Vagina (tissue), 2 donors: ENCODE results near the gene ALG8. TPM values are rescaled to one million over a fixed set of nuclear protein-coding genes. Genes with fewer than 3 reads are reported as not detected.
"Not testable (repeated sequence)": the region's sequence is repeated elsewhere in the genome, so short reads cannot be mapped to it uniquely, and the experiment has no call there.

Source experiments
- DNase-seq, 2 donors: peaks; one replicate each; pipeline ENCODE4 v3.0.0-alpha.2; 2017; ENCODE audit errors: extremely low spot score in 2 of 2
- H3K27ac ChIP-seq: fragments of 200-600 bp; sonication (generic); one replicate; pipeline ENCODE4 v1.5.1; 2019
- H3K27me3 ChIP-seq: fragments of 200-600 bp; sonication (generic); one replicate; pipeline ENCODE4 v1.5.1; 2019
- H3K36me3 ChIP-seq, 2 donors: fragments of 200-600 bp; sonication (generic); one replicate each; pipeline ENCODE4 v1.5.1; 2017 to 2019
- H3K4me1 ChIP-seq: fragments of 200-600 bp; sonication (generic); one replicate; pipeline ENCODE4 v1.5.1; 2019
- H3K4me3 ChIP-seq, 2 donors: fragments of 200-600 bp; sonication (generic); 1 replicate in 1 of 2; 2 replicates in 1 of 2; pipeline ENCODE4 v1.5.1; 2016 to 2019
- H3K9me3 ChIP-seq: fragments of 200-600 bp; sonication (generic); one replicate; pipeline ENCODE4 v1.5.1; 2019
- CTCF ChIP-seq, 3 experiments: fragments of 450-650 bp in 2 of 3; fragments of 200-600 bp in 1 of 3; sonication (generic) in 1 of 3; IDR thresholded peaks; one replicate each; pipeline ENCODE4 v1.5.1; 2017 to 2019; ENCODE audit warnings: antibody characterized with exemption in 3 of 3, mild to moderate bottlenecking in 2 of 3, moderate library complexity in 2 of 3
- POLR2A ChIP-seq, 2 donors: fragments of 450-650 bp; IDR thresholded peaks; one replicate each; pipeline ENCODE4 v1.6.1; 2017; ENCODE audit warnings: antibody characterized with exemption in 2 of 2, mild to moderate bottlenecking in 2 of 2, moderate library complexity in 2 of 2
- POLR2AphosphoS5 ChIP-seq, 2 donors: sonication (generic); formaldehyde crosslinking; IDR thresholded peaks; one replicate each; pipeline ENCODE4 v1.9.0; 2017; ENCODE audit warnings: antibody characterized with exemption in 2 of 2, mild to moderate bottlenecking in 2 of 2, low read depth in 1 of 2; ENCODE audit not compliant: insufficient read depth in 1 of 2
- intact Hi-C: fragments of 100-400 bp; cut with DNase I; formaldehyde crosslinking; loops from one replicate; pipeline ENCODE4 v1.15.1; 2023
- total RNA-seq: library from RNA; depleted of rRNA; stranded (reverse); fragments of >200 nt; gene quantifications from one replicate; pipeline ENCODE4 v1.2.3, GENCODE V29; 2016

ALG8 gene
- total RNA-seq, 1 donor from 2014 or later, result 20.9 TPM

- TF ChIP-seq POLR2AphosphoS5 (IDR thresholded peaks at IDR 0.05; ENCODE audit: insufficient read depth in 1 of 2, low read depth in 1 of 2) (no peak), POLR2A (IDR thresholded peaks at IDR 0.05) (no peak), CTCF (IDR thresholded peaks at IDR 0.05) (no peak)
- Histone ChIP-seq H3K27me3 (no peaks in the 10 kb centered on the region), H3K27ac (no peak overlapping the region), H3K4me3 (no peak overlapping the region), H3K36me3 (no peaks in the 10 kb centered on the region), H3K4me1 (peaks cover 6% of the 10 kb centered on the region), H3K9me3 (no peaks in the 10 kb centered on the region)
- intact Hi-C loops, result loop anchor here (10.0 kb wide), 1 partner anchor 116 kb away; the partner anchor contains the start of gene THRSP
- no peak for DNase-seq
Observed at GRCh38 chr11:78180751-78181150, 41.3 kb upstream of the ALG8 start.

GRCh38 chr11:78179459-78180071 lies 40.1 kb upstream of the ALG8 start:
- Histone ChIP-seq H3K4me1 (no peaks in the 10 kb centered on the region), H3K27ac (no peak overlapping the region), H3K4me3 (no peak overlapping the region), H3K36me3 (no peaks in the 10 kb centered on the region), H3K27me3 (no peaks in the 10 kb centered on the region), H3K9me3 (no peaks in the 10 kb centered on the region)
- TF ChIP-seq POLR2A (IDR thresholded peaks at IDR 0.05) (no peak), POLR2AphosphoS5 (IDR thresholded peaks at IDR 0.05; ENCODE audit: insufficient read depth in 1 of 2, low read depth in 1 of 2) (no peak), CTCF (IDR thresholded peaks at IDR 0.05) (no peak)
- intact Hi-C loops, result loop anchor here (10.0 kb wide), 1 partner anchor 115 kb away; the partner anchor contains the start of gene THRSP
- DNase-seq, result no peak

- Histone ChIP-seq H3K27ac (no peak overlapping the region), H3K36me3 (peaks cover 0 to 10% of the 10 kb centered on the region in 2 donors), H3K4me3 (no peak overlapping the region), H3K4me1 (no peaks in the 10 kb centered on the region), H3K9me3 (no peaks in the 10 kb centered on the region), H3K27me3 (no peaks in the 10 kb centered on the region)
- intact Hi-C loops, result no loop called here
- TF ChIP-seq POLR2AphosphoS5 (IDR thresholded peaks at IDR 0.05; ENCODE audit: insufficient read depth in 1 of 2, low read depth in 1 of 2) (no peak), POLR2A (IDR thresholded peaks at IDR 0.05) (no peak), CTCF (IDR thresholded peaks at IDR 0.05) (no peak)
- DNase-seq, result no peak
Observed at GRCh38 chr11:78177216-78177615, 37.8 kb upstream of the ALG8 start.

- DNase-seq, result no peak
- Histone ChIP-seq H3K4me1 (no peaks in the 10 kb centered on the region), H3K27ac (no peak overlapping the region), H3K9me3 (no peaks in the 10 kb centered on the region), H3K27me3 (no peaks in the 10 kb centered on the region), H3K4me3 (no peak overlapping the region), H3K36me3 (peaks cover 0 to 10% of the 10 kb centered on the region in 2 donors)
- intact Hi-C loops, result no loop called here
- TF ChIP-seq POLR2A (IDR thresholded peaks at IDR 0.05) (no peak), CTCF (IDR thresholded peaks at IDR 0.05) (no peak), POLR2AphosphoS5 (IDR thresholded peaks at IDR 0.05; ENCODE audit: insufficient read depth in 1 of 2, low read depth in 1 of 2) (no peak)
Observed at GRCh38 chr11:78176605-78177141, 37.2 kb upstream of the ALG8 start.

- H3K4me3 ChIP-seq, H3K4me1 ChIP-seq, H3K9me3 ChIP-seq, intact Hi-C loops, H3K27ac ChIP-seq, H3K36me3 ChIP-seq, H3K27me3 ChIP-seq, DNase-seq: not testable (repeated sequence)
Observed at GRCh38 chr11:78175862-78176261, 36.4 kb upstream of the ALG8 start.
